CD4-positive, alpha-beta T cell treated with Interleukin-2 at 100 ng/mL for 4 hours (primary cell): ENCODE measurements around the gene SLC6A6.

Experiments used
- DNase-seq: peaks from one replicate; pipeline ENCODE4 v3.0.0-alpha.2; 2020; ENCODE audit warnings: low spot score

The SLC6A6 gene

DNA sequence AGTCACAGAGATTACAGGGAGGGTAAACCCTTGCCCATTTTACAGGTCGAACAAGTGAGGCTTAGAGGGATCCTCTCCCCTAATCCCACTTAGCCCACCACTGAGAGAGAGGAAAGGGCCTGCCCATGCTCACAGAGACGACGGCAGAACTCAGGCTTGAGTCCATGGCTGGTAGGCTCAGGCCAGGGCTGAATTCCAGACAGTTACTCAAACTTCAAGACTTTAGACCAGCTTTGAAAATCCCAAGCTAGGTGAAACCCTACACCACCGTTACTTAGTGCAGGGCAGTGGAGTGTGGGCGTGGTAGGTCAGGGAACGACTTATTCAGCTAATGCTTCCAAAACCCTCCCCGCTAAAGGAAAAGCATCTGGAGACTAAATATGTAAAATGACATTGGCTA, 121.4 kb downstream of the SLC6A6 start:
- DNase-seq: no peak

DNA sequence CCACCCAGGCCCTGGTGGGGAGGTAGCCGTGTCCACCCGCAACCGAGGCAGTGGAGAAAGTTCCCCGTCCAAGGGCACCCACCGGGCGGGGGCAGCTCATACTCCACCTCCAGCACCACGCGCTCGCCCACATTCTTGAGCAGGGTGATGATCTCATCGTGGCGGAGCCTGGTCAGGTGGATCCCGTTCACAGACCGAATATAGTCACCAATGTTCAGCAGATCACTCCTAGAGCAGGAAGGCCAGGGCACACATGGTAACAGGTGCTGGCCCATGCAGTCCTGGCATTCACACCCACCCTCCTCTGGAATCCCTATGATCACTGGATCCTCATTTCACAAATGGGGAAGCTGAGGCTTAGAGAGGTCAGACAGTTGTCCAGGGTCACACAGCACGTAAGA, 121.9 kb downstream of the SLC6A6 start:
- DNase-seq: no peak

DNA sequence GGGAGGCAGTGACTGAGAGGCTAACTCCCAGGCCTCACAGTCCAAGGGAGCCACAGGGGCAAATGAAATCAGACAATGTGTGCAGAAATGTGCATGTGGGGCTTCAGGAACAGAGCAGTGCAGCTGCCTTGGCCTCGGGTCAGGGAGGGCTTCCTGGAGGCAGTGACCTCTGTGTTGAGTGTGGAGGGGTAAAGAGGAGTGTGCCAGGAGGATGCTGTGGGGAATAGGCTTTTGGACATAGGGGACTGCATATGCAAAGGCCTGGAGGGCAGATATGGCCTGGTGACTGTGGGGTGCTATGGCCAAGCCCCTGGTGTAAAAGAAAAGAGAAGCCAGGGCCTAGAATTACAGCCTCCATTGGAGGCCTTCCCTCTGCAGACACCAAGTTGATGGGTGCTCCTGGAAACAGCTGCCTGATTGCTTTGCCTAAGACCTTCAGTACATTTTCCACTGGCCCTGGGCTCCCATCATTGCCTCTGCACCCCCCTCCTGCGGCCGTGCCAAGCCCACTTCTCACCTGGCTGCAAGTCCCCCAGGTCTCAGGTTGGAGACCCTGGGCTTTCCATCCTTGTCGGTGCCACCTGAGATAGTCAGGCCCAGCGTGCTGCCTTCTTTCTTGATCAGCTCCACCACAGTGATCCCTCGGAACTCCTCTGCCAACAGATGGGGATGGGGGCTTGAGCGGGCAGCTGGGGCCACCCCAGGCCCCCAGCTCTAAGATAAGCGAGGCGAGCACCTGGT, 122.7 kb downstream of the SLC6A6 start:
- no peak for DNase-seq

DNA sequence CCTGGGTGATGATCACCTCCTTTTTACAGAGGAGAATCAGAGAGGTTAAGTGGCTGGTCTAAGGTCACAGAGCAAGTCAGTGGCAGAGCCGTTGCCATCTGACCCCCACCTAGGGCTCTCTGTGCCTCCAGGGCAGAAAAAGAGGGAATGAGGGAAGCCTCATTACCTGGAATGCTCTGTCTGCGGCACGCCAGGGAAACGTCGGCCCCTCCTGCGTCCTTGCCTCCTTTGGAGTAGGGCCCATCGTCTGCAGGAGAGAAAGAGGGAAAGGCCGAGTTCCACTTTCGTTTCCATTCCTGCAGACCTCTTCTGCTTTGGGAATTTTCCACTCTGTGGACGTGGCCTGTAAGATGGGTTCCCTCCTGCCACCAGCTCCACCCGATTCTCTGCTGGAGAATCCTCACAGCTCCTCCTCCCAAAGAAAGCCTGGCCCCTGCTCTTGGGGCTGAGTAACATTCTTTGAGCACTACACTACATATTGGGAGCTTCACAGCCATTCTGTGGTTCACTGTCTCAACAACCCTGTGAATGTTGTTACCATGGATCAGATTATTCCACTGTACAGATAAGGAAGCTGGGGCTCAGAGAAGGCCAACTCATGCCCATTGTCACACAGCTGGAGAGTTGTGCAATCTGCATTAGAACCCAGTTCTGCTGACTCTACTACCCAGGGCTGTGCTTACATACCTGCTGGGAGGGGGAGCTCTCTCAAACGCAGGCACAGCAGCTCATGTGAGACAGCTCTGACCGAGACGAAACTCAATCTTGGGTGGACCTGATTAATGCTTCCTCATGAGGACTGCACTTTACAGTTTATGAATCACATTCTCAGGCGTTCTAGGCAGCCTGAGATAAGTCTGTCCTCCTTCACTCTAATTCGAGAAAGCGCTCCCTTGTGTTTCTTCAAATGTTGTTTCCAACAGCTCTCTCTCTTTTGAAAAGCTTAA, 123.6 kb downstream of the SLC6A6 start:
- no peak for DNase-seq

DNA sequence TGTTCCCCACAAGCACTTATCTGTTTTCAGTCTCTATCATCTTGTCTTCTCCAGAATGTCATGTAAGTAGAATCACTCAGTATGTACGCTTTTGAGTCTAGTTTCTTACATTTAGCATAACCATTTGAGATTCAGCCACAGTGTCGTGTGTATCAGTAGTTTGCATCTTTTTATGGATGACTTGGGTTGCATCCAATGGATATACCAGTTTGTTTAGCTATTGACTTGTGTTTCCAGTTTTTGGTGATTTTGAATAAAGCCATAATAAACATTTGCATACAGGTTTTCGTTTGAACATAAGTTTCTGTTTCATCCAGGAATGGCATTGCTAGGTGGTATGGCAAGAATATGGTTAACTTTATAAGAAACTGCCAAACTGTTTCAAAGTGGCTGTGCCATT, 125.7 kb downstream of the SLC6A6 start:
- DNase-seq: no peak

DNA sequence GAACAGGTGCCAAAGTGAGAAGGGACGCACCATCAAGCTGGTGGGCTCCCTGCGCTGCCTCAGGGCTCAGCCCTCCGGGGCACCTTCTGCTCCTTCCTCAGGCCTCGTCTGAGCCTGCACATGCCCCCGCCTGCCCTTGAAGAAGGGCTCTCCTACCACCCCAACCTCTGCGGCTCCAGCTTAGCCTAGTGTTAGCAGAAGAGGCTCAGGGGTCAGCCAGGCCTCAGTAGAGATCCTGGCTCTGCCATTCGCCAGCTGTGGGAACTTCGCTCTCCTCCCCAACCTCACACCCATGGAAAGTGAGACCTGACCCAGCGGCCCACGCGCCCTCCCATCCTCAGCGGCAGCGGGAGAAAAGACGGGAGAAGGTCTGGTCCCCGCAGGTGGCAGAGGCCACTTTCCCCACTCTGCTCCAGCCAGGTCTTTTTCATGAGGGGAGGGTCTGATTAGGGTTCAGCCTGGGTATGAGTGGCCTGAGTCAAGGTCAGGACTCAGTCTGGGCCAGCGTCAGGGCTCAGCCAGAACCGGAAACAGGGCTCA, 129.5 kb downstream of the SLC6A6 start:
- no peak for DNase-seq

DNA sequence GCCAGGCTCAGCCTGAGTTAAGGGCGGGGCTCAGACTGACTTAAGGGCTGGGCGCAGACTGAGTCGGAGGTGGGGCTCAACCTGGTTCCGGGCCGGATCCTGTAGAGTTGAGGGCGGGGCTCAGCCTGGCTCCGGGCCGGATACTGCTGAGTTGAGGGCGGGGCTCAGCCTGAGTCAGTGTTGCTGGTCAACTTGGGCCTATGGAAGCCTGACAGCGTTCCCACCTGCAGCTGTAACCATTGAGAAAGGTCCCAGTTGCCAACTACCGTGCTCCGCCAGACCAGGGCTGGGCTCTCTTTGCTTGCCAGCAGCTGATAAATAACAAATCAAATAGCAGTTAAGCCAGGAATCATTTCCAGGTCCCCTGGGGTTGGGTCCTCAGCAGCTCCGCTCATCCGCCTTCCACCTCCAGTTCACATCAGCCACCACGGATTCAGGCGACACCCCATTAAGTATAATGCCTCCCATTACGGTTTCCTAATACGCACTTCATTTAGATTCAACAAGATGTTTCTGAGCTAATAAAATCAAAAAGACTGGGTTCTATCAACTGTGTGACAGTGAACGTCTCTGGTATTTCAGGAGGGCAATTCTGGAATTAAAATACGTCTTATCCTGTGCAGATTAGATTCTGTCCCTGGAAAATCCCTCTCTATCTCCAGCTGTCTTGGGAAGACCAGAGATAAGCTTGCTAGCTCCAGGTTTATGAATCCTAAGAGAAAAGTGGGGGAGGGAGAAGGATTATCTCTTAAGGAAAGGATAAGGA, 130.5 kb downstream of the SLC6A6 start:
- no peak for DNase-seq

DNA sequence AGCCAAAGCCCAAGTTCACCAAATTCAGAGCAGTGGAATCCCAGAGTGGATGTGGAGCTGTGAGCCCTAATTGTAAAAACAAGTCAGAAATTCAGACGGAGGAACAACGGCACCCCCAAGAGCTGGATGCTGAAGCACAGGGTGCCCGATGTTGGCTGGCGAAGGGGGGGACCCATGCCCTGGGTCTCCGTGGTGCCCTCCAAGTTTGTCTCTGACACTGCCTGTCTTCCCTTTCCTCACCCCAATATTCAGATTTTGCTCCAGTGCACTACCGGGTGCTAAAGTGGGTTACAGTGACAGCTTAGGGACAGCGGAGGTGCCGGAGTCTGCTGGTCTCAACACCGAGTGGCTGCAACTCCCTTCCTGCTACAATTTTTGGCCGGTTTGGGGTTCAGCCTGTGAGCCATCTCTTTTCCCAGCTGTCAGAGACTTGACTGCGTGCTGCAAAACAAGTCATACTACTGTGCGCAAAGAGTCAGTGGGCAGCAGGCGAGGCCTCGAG, 131.1 kb downstream of the SLC6A6 start:
- DNase-seq: no peak

DNA sequence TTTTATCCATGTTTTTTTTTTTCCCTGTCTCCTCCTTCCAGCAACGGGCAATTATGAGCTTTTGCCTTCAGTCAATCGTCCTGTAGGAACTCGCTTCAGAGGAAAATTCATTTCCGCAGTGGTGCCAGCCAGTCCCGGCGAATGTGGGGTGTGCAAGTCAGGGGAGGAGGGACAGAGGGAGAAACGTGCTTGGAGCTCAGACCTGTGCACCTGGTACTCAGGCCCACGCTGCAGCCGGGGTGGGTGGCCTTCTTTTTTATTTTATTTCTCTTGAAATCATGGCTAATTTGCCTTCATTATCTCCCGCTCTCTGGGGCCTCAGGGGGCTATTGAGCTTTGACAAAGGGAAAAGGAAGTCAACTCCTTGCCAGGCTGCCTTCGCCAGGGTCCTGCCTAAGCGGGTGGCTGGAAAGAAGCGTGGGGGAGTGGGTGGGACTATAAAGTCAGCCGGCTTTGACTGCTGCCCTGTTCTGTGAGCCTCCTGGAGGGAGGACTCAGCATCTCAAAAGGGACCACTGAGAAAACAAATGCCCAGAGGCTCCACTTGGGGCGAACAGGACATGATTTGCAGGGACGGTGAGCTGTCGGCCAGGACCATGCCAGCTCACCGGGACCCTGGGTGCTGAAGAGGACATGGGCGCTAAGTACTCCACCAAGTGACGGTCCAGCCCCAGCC, 132.2 kb downstream of the SLC6A6 start:
- no peak for DNase-seq

DNA sequence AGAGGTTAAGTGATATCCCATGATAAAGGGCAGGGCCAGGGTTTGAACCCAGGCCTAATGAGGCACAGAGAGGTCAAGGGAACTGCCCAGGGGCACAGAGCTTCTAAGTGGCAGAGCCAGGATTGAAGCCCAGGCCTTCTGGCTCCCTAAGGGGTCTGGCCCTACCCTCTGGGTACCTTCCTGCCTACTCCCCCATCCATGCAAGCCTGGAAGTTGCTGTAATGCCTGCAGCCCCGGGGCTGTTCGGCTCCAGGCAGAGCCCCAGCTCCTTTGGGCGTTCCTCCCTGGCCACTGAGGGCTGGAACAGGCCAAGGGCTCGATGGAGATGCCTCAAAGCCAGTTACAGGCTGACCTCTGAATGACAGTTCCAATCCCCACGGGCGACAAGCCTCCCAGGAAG, 133.2 kb downstream of the SLC6A6 start:
- no peak for DNase-seq

DNA sequence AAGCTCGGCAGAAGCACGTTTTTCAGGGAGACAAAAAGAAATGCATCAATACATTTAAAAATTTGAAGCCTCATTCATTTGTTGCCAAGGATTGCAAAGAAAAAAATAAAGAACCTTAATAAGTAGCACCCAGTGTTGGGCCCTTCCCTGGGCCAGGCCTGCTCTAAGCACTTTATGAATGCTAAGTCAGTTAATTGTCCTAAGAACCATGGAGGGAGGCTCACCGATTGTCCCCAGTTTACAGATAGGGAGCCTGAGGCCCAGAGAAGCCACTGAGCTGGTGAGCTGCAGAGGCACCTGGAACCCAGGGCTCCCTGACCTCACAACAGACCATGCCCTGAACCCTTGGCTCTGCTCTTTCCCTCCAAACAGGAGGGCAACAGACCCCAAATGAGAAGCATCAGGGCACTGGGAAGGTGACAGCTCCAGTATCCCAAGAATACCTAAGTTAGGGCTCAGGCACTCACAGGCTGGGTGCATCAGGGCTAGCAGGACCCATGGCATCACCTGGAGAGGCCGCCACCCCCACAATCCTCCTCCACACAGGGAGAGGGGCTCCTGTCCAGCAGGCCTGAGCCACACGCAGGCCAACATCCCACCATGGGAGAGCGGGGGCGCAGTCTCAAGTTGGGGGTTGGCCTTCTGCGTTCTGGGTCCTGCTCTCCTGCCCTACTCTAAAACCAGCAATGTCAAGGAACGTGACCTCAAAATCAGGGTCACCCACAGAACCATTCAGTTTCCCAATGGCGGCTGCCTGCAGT, 133.8 kb downstream of the SLC6A6 start:
- DNase-seq: no peak

DNA sequence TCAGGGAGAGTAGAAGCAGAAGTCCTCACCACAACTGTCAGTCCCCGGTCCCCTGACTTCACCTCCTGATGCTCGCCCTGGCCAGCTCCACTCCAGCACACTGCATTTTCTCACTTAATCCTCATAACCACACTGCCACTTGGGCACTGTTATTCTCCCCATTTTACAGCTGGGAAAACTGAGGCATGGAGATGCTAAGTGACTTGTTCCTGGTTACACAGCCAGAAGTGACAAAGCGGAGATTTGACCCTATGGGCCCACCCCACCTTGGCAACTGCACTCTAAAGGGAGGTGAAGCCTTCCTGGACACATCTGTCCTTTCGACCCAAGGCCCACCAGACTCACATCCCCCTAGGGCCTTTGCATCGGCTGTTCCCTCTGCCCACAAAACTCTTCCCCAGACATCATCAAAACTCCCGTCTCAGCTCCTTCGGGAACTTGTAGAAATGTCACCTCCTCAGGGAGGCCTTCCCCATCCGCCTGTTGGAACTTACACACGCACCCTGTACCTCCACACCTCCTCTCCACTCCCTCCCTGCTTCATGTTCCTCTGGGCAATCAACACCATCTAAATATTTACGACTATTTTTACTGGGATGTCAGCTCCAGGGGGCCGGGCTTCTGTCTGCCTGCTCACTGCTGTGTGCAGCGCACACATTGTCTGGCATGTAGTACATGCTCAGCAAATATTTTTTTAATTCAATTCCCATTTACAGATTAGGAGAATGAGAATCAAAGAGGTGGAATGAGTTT, 134.6 kb downstream of the SLC6A6 start:
- DNase-seq: no peak

DNA sequence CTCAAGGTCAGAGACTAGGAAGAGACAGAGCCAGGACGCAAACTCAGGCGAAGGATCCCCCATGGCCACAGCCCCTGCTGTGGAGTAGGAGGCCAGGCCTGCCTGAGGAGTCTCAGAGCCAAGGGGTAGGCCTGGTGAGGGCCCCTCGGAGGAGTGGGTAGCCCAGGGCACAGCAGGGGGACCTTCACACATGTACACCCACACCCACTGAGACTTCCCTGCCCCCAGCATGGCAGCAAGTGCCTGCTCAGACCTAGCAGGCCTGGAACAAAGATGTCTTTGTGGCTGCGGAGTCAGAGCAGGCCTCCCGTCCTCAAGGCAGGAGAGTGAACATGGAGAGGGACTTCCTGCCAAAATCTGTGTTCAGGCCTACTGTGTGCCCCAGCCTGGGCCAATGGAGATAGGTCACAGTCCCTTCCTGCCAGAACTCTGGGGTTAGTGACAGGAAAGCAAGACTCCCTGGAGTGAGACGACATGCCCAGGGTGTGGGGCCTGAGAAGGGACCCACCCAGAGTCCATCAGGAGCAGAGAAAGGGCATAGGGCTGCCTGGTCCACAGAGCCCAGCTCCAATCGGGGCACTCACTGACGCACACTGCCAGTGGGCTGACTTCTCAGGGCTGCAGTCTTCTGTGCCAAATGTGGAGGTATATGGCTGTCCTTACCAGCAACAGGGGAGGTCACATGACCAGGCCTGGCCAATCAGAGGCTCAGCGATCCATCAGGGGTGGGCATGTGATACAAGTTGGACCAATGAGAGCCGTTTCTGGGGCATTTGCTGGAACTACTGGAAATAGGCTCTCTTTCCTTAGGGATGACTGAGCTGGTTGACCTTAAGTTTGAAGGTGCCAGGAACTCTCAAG, 135.4 kb downstream of the SLC6A6 start:
- DNase-seq: no peak

DNA sequence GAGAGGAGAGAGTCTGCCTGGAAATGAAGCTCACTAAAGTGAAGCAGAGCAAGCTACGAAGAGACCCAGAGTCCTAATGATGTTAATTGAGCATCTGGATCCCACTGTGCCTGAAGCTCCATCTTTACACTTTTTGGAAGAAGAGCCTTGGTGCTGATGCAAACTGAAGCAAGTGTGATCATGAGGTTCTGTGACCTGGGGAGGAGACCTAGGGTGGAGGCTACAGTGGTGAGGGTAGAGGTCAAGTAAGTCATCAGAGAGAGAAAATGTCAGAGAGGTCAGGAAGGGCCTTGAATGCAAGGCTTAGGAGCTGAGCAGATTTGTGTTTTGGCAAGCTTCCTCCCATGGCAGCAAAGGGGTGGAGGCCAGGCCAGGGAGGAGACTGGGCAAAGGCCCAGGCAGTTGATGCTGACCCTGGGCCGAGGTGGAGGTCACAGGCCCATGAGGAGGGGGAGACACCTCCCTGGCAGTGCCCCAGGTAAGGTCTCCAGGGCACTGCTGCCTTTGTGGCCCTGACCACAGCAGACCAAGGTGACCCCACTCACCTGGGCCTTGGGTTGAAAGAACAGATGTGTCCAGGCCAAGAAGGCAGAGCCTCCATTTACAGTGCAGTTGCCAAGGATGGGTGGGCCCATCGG, 136.2 kb downstream of the SLC6A6 start:
- no peak for DNase-seq
